MG63 (cell line): Measurements from ENCODE around the gene TMEM170A. TPM values are rescaled to one million over a fixed set of nuclear protein-coding genes. Genes with fewer than 3 reads are reported as not detected.
"Not testable (repeated sequence)": the region's sequence is repeated elsewhere in the genome, so short reads cannot be mapped to it uniquely, and the experiment has no call there.

Source experiments
- DNase-seq: peaks from one replicate; pipeline ENCODE4 v3.0.0-alpha.2; 2020
- H3K27me3 ChIP-seq: fragments of 250-450 bp; sonication (Bioruptor Pico); 2 replicates; pipeline ENCODE4 v1.5.1; 2020; ENCODE audit warnings: mild to moderate bottlenecking, moderate library complexity
- H3K36me3 ChIP-seq: fragments of 250-450 bp; sonication (Bioruptor Pico); 2 replicates; pipeline ENCODE4 v1.5.1; 2020; ENCODE audit warnings: mild to moderate bottlenecking, moderate library complexity
- H3K4me3 ChIP-seq: fragments of 250-450 bp; sonication (Bioruptor Pico); 2 replicates; pipeline ENCODE4 v1.5.1; 2020; ENCODE audit warnings: mild to moderate bottlenecking, moderate library complexity
- H3K9me3 ChIP-seq: fragments of 250-450 bp; sonication (Bioruptor Pico); 2 replicates; pipeline ENCODE4 v1.5.1; 2020; ENCODE audit warnings: mild to moderate bottlenecking, moderate library complexity
- total RNA-seq: library from RNA; depleted of rRNA; stranded (reverse); fragments of >200 nt; shearing (Covaris generic); gene quantifications from 2 replicates; pipeline ENCODE4 v1.2.3, GENCODE V29; 2014; ENCODE audit warnings: low replicate concordance

TMEM170A gene
- total RNA-seq, 1 experiment from 2014 or later, result 8.0 TPM

- no peak overlapping the region for H3K4me3 ChIP-seq
- H3K36me3 ChIP-seq, result no peaks in the 10 kb centered on the region
- no peaks in the 10 kb centered on the region for H3K27me3 ChIP-seq
- H3K9me3 ChIP-seq, result no peaks in the 10 kb centered on the region
- no peak for DNase-seq
These were observed 20.9 kb upstream of the TMEM170A start for GRCh38 chr16:75485230-75486013.

DNA sequence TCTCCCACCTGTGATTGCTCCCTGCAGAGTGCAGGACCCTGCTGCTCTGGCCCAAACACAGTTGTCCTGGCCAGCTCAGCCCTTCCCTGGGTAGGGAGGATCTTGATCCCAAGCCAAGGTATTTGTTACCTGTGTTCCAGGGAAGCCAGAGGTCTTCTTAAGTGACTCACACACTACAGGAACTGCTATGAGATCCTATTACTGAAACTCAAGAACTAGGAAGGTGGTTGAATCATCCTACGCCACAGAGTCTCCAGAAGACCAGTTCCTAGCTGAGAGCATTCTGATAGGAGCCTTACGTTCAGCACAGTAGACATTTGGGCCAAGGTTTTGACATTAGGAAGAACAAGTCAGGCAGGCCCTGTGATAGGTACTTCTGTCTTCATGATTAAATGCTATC is 18.7 kb upstream of the TMEM170A start:
- Histone ChIP-seq H3K36me3 (no peaks in the 10 kb centered on the region), H3K4me3 (no peak overlapping the region), H3K9me3 (no peaks in the 10 kb centered on the region), H3K27me3 (no peaks in the 10 kb centered on the region)
- DNase-seq, result no peak

DNA sequence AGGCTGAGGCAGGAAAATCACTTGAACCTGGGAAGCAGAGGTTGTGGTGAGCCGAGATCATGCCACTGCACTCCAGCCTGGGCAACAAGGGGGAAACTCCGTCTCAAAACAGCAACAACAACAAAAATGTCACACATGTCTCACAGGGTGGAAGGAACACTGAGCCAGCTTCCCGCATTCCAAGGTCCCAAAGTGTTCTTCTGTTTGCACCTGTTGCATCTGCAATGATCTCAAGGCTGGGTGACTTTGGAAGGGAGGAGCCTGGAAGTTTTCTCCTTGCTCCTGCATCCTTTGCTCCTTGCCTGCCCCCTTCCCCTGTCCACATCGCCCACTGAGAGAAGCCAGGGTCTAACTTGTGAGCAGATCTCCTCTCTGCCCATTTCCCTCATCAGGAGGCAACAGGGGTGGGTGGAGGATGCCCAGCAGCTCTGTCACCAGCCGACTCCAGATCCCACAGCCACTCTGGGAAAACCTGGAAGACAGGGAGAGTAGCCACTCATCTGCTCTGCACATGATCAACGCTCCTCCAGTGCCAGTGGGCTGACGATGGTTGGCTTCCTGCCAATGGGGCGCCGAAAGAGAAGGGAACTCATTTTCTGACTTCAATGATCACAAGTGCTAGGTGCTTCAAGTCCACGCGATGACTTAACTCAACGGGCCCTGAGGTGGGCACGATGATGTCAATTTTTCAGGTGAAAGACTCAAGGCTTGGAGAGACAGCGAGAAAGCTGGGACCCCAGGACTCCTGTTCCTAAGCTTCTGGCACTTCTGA is 18.1 kb upstream of the TMEM170A start:
- no peak for DNase-seq

GRCh38 chr16:75481475-75481874 is 17.0 kb upstream of the TMEM170A start:
- no peak overlapping the region for H3K4me3 ChIP-seq
- H3K36me3 ChIP-seq, result no peaks in the 10 kb centered on the region
- H3K27me3 ChIP-seq, result no peaks in the 10 kb centered on the region
- no peak for DNase-seq
- no peaks in the 10 kb centered on the region for H3K9me3 ChIP-seq

More for the DNA sequence above, 18.1 kb upstream of the TMEM170A start:
- Histone ChIP-seq H3K4me3 (no peak overlapping the region), H3K27me3 (no peaks in the 10 kb centered on the region), H3K36me3 (no peaks in the 10 kb centered on the region), H3K9me3 (no peaks in the 10 kb centered on the region)

DNA sequence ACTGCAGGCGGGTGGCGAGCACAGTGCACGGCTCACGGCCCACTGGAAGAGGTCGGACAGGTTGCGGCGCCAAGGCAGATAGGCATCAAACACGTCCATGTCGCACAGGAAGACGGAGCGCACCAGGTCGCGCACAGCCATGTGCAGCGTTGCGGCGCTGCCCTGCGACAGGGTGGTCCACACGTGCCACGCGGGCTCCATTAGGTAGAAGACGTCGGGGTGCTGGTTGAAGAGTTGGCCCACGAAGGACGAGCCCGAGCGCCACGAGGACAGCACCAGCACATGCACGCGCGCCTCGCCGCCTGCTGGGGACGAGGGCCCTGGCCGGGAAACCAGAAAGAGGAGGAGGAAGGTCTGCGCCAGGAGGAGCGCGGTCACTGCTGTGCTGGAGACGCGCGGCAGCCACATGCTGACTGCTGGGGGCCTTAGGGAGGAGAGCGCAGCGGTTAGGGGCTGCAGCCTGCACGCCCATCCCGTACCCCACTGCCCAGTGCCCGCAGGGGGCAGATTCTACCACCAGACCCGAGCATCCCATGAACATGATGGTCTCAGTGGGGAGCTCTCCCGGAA is 15.0 kb upstream of the TMEM170A start:
- no peaks in the 10 kb centered on the region for H3K27me3 ChIP-seq
- no peaks in the 10 kb centered on the region for H3K9me3 ChIP-seq
- DNase-seq, result no peak

GRCh38 chr16:75478480-75479345 is 14.2 kb upstream of the TMEM170A start:
- no peaks in the 10 kb centered on the region for H3K36me3 ChIP-seq
- H3K27me3 ChIP-seq, result no peaks in the 10 kb centered on the region
- no peak for DNase-seq
- H3K4me3 ChIP-seq, result no peak overlapping the region
- H3K9me3 ChIP-seq, result no peaks in the 10 kb centered on the region

More for the DNA sequence above, 15.0 kb upstream of the TMEM170A start:
- H3K36me3 ChIP-seq, result no peaks in the 10 kb centered on the region
- no peak overlapping the region for H3K4me3 ChIP-seq

DNA sequence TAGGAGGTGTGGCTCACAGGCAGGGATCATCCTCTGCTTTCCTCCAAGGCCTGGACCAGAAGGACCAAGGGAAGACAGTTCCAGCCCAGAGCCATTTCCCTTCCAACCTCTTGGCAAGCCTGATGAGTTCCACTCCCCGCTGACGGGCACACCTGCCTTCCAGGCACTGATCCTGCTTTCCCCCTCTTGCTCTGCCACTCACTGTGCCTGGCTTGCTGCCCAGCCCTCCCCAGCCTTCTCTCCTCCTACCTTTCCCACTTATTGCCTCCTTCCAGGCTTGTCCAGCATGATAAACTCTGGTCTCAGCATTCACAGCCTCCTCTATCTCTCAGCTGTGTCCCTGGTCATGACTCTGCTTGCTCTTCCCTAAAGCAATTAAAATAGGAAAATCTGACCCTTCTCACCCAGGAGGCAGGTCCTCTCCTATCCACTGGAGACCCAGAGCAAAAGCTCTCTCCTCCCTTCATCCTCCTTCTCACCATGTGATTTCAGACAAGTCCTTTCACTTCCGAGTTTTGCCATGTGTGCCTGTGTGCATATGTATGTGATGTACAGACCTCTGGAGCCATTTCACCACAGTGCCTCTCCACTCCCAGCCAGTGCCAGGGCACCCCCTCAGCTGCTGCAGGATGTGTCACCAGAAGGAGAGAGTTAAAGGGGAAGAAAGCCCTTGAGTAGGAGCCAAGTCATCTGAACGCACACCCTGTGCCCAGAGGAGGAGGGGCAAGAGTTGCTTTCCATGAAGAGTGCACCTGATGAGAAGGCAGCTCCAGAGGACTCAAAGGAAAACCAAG is 13.4 kb upstream of the TMEM170A start:
- H3K36me3 ChIP-seq, result no peaks in the 10 kb centered on the region
- DNase-seq, result no peak
- no peak overlapping the region for H3K4me3 ChIP-seq
- no peaks in the 10 kb centered on the region for H3K9me3 ChIP-seq
- H3K27me3 ChIP-seq, result no peaks in the 10 kb centered on the region

DNA sequence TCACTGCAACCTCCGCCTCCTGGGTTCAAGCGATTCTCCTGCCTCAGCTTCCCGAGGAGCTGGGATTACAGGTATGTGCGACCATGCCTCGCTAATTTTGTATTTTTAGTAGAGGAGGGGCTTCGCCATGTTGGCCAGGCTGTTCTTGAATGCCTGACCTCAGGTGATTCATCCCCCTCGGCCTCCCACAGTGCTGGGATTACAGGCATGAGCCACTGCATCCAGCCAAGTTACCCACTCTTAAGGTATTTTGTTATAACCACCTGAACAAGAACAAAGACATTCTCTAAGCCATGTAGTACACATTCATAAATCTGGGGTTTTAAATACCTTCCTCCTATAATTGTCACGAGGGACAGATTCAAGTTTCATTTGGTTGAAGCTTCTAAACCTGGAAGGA is 12.3 kb upstream of the TMEM170A start:
- H3K4me3 ChIP-seq, result no peak overlapping the region
- H3K9me3 ChIP-seq, result no peaks in the 10 kb centered on the region
- H3K27me3 ChIP-seq, result no peaks in the 10 kb centered on the region
- H3K36me3 ChIP-seq, result no peaks in the 10 kb centered on the region
- DNase-seq, result no peak

- H3K9me3 ChIP-seq, result no peaks in the 10 kb centered on the region
- no peak for DNase-seq
- H3K4me3 ChIP-seq, result no peak overlapping the region
- H3K36me3 ChIP-seq, result no peaks in the 10 kb centered on the region
- H3K27me3 ChIP-seq, result no peaks in the 10 kb centered on the region
These were observed 10.9 kb upstream of the TMEM170A start for GRCh38 chr16:75475420-75475847.

GRCh38 chr16:75472908-75473877 is 8.7 kb upstream of the TMEM170A start:
- no peak for DNase-seq
- Histone ChIP-seq H3K27me3 (no peaks in the 10 kb centered on the region), H3K36me3 (no peaks in the 10 kb centered on the region), H3K4me3 (no peak overlapping the region), H3K9me3 (no peaks in the 10 kb centered on the region)

DNA sequence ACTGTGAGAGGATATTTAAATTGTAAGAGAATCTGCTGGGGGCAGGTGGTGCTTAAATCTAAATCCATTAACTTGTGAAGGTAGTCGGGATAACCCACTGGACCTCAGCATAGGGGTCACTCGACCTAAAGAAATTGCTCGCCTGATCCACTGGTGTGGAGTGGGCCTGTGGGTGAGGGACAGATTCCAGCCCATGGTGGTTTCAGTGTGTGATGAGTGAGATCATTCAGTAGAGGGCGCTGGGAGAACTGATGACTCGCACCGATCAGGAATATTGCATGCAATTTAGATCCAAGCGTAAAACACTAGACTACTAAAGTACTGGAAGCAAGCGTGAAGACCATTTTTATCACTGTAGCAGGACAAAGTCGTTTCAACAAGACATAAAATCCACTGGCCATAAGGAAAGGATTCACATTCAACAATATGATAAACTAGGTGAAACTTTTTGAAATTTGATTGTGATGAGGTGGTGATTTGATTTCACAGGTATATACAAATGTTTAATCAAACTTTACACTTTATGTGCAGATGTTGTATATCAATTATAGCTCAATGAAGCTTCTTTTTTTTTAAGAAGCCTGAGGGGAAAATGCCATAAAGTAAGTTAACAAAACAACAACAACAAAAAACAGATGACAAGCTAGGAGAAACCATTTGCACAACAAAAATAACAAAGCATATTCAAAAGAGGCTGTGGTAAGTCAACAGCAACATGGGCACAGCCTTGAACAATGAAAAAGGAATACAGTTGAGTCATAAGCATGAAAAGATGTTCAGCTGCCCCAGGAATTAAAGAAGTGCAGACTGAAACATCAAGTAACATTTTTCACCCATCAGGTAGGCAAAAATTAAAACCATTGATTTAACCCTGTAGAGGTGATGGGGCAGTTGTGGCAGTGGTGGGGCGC is 7.5 kb upstream of the TMEM170A start:
- Histone ChIP-seq H3K9me3 (no peaks in the 10 kb centered on the region), H3K36me3 (no peaks in the 10 kb centered on the region), H3K27me3 (no peaks in the 10 kb centered on the region), H3K4me3 (no peak overlapping the region)
- peak; percentile 22 for DNase-seq

- DNase-seq, result no peak
- H3K27me3 ChIP-seq, result no peaks in the 10 kb centered on the region
- no peaks in the 10 kb centered on the region for H3K36me3 ChIP-seq
- H3K4me3 ChIP-seq, result no peak overlapping the region
- H3K9me3 ChIP-seq, result no peaks in the 10 kb centered on the region
These were observed 2.3 kb upstream of the TMEM170A start for GRCh38 chr16:75466760-75467159.

GRCh38 chr16:75463389-75464121 is 934 bp downstream of the TMEM170A start:
- peak; percentile 26 for DNase-seq
- not testable (repeated sequence) for H3K27me3 ChIP-seq

DNA sequence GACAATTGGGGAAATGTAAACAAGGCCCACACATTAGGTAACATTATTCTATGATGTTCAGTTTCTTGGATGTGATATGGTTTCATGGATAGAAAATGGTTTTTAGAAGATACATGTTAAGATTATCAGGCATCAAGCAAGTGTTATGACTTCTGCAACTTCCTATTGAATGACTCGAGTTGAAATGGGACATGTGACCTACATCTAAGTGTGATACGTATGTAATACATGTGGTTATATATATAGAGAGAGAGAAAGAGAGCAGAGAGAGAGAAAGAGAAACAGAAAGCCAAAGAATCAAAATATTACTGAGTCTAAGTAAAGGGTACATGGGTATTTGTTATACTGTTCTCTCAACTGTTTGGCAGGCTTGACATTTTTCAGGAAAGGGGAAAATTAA is 1.7 kb downstream of the TMEM170A start:
- Histone ChIP-seq H3K27me3 (no peaks in the 10 kb centered on the region), H3K9me3 (no peaks in the 10 kb centered on the region), H3K4me3 (no peak overlapping the region), H3K36me3 (no peaks in the 10 kb centered on the region)
- no peak for DNase-seq

More at GRCh38 chr16:75463389-75464121, 934 bp downstream of the TMEM170A start:
- not testable (repeated sequence) for H3K36me3 ChIP-seq, H3K9me3 ChIP-seq
- peak overlapping the region; percentile 83 for H3K4me3 ChIP-seq
